Omental fat pad (tissue), 4 donors: ENCODE data around the gene ZNF546. TPM values are rescaled to one million over a fixed set of nuclear protein-coding genes. Genes with fewer than 3 reads are reported as not detected.

Experiments
- ATAC-seq: fragments of 150-250 bp; one replicate; pipeline ENCODE4 v1.9.1; 2016; ENCODE audit warnings: mild to moderate bottlenecking, moderate library complexity; ENCODE audit not compliant: low FRiP score
- DNase-seq: peaks from one replicate; pipeline ENCODE4 v3.0.0-alpha.2; 2019; ENCODE audit warnings: low spot score
- total RNA-seq, 4 donors: library from RNA; depleted of rRNA; stranded (reverse); fragments of >200 nt; gene quantifications; one replicate each; pipeline ENCODE4 v1.1.0, GENCODE V29; 2016
- TF ChIP-seq, protein P1 (sequence below), 3 donors: fragments of 450-650 bp; IDR thresholded peaks; one replicate each; pipeline ENCODE4 v1.5.1; 2016 to 2017; ENCODE audit warnings: antibody characterized with exemption in 3 of 3, mild to moderate bottlenecking in 3 of 3, moderate library complexity in 2 of 3

Gene ZNF546
- total RNA-seq, 4 donors from 2014 or later = 1.4 to 11.8 (median 6.7) TPM

DNA sequence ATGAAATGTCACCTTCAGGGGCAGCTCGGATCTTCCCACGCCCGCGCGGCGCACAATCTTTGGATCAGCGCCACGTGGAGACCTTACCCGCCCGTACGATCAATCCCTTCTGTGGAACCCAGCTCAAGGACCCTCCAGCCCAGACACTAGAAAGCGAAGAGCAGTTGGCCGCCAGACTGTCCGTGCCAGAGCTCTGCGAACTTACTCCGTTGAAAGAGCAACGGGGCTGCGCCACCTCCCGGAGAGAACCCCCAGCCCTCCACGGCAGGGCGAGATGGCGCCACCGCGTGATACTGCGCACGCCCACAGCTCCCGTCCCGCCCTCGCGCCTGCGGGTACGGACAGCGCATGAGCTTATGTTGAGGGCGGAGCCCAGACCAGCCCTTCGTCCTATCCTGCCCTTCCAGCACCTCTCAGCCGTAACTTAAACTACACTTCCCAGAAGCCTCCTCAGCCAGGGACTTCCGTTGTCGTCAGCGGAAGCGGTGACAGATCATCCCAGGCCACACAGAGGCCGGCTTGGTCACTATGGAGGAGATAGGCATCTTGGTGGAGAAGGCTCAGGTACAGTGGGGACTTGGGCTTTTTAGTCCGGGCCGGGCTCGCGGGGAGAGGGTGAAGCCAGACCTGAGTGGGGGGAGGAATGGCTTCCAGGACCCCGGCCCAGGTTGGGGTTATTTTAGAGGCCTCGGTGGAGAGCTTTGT is 26.0 kb upstream of the ZNF546 start, which contains the start of gene PSMC4:
Gene PSMC4 (plus strand): TSS at position 491 of the 705 bp plus-strand sequence. CDS start 38 bp downstream, at position 529.
- DNase-seq (peak; percentile 87), ATAC-seq (peak; percentile 100)
- TF ChIP-seq, protein P1, sequence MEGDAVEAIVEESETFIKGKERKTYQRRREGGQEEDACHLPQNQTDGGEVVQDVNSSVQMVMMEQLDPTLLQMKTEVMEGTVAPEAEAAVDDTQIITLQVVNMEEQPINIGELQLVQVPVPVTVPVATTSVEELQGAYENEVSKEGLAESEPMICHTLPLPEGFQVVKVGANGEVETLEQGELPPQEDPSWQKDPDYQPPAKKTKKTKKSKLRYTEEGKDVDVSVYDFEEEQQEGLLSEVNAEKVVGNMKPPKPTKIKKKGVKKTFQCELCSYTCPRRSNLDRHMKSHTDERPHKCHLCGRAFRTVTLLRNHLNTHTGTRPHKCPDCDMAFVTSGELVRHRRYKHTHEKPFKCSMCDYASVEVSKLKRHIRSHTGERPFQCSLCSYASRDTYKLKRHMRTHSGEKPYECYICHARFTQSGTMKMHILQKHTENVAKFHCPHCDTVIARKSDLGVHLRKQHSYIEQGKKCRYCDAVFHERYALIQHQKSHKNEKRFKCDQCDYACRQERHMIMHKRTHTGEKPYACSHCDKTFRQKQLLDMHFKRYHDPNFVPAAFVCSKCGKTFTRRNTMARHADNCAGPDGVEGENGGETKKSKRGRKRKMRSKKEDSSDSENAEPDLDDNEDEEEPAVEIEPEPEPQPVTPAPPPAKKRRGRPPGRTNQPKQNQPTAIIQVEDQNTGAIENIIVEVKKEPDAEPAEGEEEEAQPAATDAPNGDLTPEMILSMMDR (IDR thresholded peaks at IDR 0.05) = no peak

DNA sequence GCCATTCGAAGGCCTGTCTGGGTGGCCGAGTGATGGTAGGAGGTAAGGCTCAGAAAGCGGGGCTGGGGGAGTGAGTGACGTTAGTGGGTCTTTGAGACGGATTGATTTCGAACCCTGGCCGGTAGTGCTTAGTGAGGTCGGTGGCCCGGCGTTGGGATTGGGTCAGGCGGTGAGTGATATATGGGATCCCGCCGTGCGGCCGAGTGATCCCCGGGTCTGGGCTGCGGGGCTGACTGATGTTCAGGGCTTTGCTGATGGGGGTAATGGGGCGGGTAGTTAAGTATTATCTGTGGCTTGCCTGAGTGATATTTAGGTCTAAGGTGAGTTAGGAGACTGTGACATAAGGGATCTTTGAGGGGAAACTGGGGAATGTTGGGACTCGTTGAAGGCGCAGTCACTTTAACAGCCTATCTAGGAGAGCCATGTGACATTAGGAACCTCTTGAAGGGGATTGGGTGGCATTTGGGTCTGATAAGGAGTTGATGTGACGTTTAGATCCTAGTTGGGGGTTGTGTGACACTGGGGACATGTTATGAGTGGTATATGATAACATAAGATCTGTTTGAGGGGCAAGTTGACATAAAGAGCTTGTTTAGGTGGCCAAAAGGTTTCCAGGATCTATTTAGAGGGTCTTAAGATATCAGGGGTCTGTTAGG is 25.4 kb upstream of the ZNF546 start:
- ATAC-seq = peak; percentile 7

DNA sequence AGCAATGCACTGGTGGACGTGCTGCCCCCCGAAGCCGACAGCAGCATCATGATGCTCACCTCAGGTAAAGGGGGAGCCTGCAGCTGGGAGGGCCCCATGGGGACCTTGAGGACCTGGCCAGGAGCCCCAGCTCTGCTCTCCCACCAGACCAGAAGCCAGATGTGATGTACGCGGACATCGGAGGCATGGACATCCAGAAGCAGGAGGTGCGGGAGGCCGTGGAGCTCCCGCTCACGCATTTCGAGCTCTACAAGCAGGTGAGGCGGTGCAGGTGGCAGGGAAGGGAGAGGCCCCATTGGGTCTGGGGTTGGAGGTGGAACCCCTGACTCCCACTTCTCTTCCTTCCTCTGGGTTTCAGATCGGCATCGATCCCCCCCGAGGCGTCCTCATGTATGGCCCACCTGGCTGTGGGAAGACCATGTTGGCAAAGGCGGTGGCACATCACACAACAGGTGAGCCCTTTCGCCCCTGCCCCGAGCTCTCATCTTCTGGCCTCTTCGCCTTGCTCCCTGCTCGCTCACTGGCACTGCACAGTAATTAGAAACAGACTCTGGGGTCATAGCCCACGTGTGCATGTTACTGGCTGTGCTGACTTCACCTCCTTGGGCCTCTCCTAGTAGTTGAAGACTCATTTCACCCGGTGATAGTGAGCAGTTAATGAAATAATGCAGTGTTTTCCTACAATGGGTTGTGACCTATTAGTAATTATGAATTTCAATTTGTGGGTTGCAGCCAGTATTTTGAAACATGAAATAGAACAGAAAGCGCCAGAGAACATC is 22.3 kb upstream of the ZNF546 start:
- DNase-seq (no peak), ATAC-seq (no peak)
- TF ChIP-seq, protein P1 (IDR thresholded peaks at IDR 0.05) = no peak

More for the DNA sequence above, 25.4 kb upstream of the ZNF546 start:
- TF ChIP-seq, protein P1 (IDR thresholded peaks at IDR 0.05) = no peak
- no peak for DNase-seq

DNA sequence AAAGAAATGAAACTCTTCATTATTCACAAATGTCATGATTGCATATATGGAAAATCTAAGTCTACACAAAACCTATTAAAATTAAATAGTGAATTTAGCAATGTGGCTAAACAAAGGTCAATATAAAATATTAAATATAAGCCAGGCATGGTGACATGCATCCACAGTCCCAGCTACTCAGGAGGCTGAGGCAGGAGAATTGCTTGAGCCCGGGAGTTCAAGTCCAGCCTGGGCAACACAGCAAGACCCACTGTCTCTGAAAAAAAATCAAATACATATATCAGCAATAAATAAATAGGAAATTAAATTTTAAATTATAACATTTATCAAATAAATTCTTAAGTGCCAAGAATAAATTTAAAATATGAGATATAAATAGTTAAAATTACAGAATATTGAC is 14.0 kb upstream of the ZNF546 start:
- ATAC-seq (no peak), DNase-seq (no peak)
- TF ChIP-seq, protein P1 (IDR thresholded peaks at IDR 0.05) = no peak

DNA sequence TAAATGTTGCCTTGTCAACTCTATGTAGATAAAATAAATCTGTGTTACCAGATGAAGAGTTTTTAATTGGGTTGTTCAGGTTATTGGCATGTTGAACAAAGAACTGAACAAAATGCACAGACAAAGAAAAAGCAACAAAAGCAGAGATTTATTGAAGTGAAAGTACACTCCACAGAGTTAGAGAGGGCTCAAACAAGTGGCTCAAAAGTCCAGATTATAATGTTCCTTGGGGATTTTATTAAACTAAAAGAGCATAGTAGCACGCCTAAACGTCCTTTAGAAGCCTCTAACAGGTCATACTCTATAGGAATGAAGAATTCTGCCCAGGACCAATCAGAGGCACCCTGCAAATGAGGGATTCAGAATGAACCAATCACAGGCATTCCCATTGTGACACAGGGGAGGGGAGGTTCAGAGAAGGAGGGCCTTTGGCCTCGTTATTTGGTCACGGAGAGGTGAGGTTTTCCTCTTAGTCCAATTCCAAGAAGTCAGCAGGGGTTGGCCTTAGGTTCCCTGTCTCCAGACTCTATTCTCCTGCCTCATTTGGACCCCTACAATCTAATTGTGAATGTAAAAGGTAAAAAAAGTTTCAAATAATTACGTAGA is 13.1 kb upstream of the ZNF546 start:
- TF ChIP-seq, protein P1 (IDR thresholded peaks at IDR 0.05) = no peak
- no peak for ATAC-seq

DNA sequence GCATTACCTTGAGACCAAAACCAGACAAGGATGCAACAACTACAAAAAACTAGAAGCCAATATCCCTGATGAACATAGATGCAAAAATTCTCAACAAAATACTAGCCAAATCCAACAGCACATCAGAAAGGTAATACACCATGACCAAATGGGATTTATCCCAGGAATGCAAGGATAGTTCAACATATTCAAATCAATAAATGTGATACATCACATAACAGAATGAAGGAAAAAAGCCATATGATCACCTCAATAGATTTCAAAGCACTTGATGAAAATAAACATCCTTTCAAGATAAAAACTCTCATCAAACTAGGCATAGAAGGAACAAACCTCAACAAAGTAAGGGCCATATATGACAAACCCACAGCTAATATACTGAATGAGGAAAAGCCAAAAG is 10.2 kb upstream of the ZNF546 start:
- TF ChIP-seq, protein P1 (IDR thresholded peaks at IDR 0.05) = no peak
- DNase-seq (no peak), ATAC-seq (no peak)

More for the DNA sequence above, 13.1 kb upstream of the ZNF546 start:
- no peak for DNase-seq
